ENCODE data around the gene TCERG1. TPM values are rescaled to one million over a fixed set of nuclear protein-coding genes. Genes with fewer than 3 reads are reported as not detected.
"Not testable (repeated sequence)": the region's sequence is repeated elsewhere in the genome, so short reads cannot be mapped to it uniquely, and the experiment has no call there.

The TCERG1 gene
- total RNA-seq, 2 donors from 2014 or later, result 84.5 to 94.1 TPM

- ATAC-seq (replicated peaks in 1 of 2) (no peak), DNase-seq (no peak)
- Mint-ChIP-seq H3K4me1 (ENCODE audit: low read depth) (peaks cover 2% of the 10 kb centered on the region), H3K4me3 (no peak overlapping the region), H3K9me3 (no peaks in the 10 kb centered on the region), H3K36me3 (ENCODE audit: insufficient read depth in 2 of 2) (no peaks in the 10 kb centered on the region), H3K27ac (no peak overlapping the region), H3K27me3 (ENCODE audit: low read depth) (no peaks in the 10 kb centered on the region)
Observed at GRCh38 chr5:146538432-146538831, 91.3 kb downstream of the TCERG1 start.

DNA sequence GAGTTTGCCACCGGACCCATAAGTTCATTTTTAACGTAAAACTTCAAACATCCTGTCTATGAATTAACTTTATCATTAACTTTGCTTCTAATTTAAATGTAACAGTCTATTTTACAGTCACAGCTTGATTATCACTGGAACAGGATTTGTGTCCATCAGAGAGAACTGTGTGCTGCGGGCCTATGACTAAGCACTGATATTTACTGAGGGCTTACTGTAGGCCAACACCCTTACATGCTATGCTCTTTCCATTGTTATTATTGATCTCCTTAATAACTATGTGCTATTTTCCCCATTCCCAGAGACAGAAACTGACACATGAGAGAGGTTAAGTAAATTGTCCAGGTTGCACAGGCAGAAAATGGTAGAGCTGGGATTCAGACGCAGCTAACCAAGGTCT is 92.8 kb downstream of the TCERG1 start:
- DNase-seq, result no peak
- H3K36me3 Mint-ChIP-seq (ENCODE audit: insufficient read depth in 2 of 2), result no peaks in the 10 kb centered on the region

DNA sequence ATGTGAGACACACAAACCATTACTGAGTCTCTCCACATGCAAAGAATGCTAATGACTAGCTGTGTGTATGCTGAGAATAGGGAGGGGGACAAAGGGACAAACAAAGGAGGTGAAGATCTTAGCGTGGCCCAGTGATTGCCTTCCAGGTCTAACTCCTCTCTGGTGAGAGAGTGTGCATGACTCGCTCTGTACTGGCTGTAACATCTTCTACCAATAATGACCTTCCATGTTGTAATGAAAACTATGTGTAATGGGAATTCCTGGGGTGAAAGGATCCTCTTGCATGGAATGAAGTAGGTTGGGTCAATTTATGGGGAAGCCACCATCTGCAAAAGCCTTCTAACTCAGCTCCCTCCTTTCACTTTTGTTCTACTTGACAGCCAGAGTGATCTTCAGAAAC is 93.3 kb downstream of the TCERG1 start:
- Mint-ChIP-seq H3K4me3 (no peak overlapping the region), H3K4me1 (ENCODE audit: low read depth) (no peaks in the 10 kb centered on the region), H3K27ac (no peak overlapping the region), H3K9me3 (no peaks in the 10 kb centered on the region), H3K36me3 (ENCODE audit: insufficient read depth in 2 of 2) (no peaks in the 10 kb centered on the region), H3K27me3 (ENCODE audit: low read depth) (no peaks in the 10 kb centered on the region)
- DNase-seq (no peak), ATAC-seq (replicated peaks in 1 of 2) (no peak)

More for the DNA sequence above, 92.8 kb downstream of the TCERG1 start:
- ATAC-seq (replicated peaks in 1 of 2), result no peak
- Mint-ChIP-seq H3K4me3 (no peak overlapping the region), H3K27ac (no peak overlapping the region), H3K4me1 (ENCODE audit: low read depth) (no peaks in the 10 kb centered on the region), H3K9me3 (no peaks in the 10 kb centered on the region), H3K27me3 (ENCODE audit: low read depth) (no peaks in the 10 kb centered on the region)

GRCh38 chr5:146541958-146542849 is 95.1 kb downstream of the TCERG1 start:
- no peak overlapping the region for H3K4me3 Mint-ChIP-seq
- DNase-seq (peak; percentile 70 to 74), ATAC-seq (replicated peaks in 1 of 2) (peak; percentile 80 to 82)
- no peak overlapping the region for H3K27ac Mint-ChIP-seq
- no peaks in the 10 kb centered on the region for H3K9me3 Mint-ChIP-seq
- H3K36me3 Mint-ChIP-seq (ENCODE audit: insufficient read depth in 2 of 2), result no peaks in the 10 kb centered on the region
- no peaks in the 10 kb centered on the region for H3K27me3 Mint-ChIP-seq (ENCODE audit: low read depth)
- no peaks in the 10 kb centered on the region for H3K4me1 Mint-ChIP-seq (ENCODE audit: low read depth)

DNA sequence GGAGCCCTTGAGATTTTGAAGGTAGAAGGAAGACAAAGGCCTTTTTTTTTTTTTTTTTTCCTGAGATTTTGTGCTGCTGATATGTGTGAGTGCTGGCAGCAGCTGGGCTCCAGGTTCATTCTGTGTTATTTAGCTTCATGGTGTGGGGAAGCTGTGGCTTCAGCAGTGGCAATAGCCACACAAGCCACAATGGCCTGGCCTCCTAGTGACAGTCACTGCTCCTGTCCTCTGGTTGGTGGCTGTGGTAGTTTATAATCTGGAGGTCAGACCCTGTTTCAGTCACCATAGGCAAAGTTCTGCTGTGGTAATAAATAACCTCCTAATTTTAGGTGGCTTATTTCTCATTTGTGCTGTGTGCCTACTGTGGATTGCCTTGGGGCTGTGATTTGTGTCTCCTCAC is 97.1 kb downstream of the TCERG1 start:
- H3K9me3 Mint-ChIP-seq, result no peaks in the 10 kb centered on the region

DNA sequence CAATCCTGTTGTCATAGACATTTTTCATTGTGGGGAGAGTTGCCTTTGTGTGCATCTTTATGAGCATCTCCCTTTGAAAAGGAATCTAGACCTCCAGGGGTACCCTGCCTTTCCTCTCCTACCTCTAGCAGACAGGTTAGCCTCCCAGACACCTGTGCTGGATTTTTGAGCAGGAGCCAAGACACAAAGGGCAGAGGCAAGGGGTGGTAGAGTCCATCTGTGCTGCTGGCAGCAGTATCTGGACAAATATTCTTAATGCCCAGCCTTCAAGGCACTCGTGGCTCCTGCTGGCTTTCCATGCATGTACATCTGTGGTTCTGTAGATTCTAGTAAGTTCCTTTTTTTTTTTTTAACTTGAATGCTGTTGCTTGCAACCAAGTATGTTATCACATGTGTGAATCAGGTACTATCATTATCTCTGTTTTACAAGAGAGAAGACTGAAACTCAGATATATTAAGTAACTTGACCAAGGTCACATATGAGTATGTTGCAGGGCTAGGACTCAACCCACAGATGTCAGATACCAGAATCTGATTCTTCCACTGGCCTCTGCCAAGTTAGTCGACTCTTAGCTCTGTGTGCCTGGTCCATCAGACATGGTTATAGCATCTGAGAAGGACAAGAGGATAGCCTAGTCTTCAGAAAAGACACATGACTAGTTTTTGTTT is 101.8 kb downstream of the TCERG1 start:
- H3K27me3 Mint-ChIP-seq (ENCODE audit: low read depth), result peaks cover 20% of the 10 kb centered on the region
- H3K4me1 Mint-ChIP-seq (ENCODE audit: low read depth), result no peaks in the 10 kb centered on the region
- ATAC-seq (replicated peaks in 1 of 2) (no peak), DNase-seq (no peak)
- H3K4me3 Mint-ChIP-seq, result no peak overlapping the region
- H3K27ac Mint-ChIP-seq, result no peak overlapping the region
- no peaks in the 10 kb centered on the region for H3K9me3 Mint-ChIP-seq
- no peaks in the 10 kb centered on the region for H3K36me3 Mint-ChIP-seq (ENCODE audit: insufficient read depth in 2 of 2)

More for the DNA sequence above, 97.1 kb downstream of the TCERG1 start:
- Mint-ChIP-seq H3K4me3 (no peak overlapping the region), H3K36me3 (ENCODE audit: insufficient read depth in 2 of 2) (no peaks in the 10 kb centered on the region), H3K27ac (no peak overlapping the region), H3K4me1 (ENCODE audit: low read depth) (no peaks in the 10 kb centered on the region), H3K27me3 (ENCODE audit: low read depth) (peaks cover 5% of the 10 kb centered on the region)
- no peak for ATAC-seq (replicated peaks in 1 of 2)
- DNase-seq, result no peak

DNA sequence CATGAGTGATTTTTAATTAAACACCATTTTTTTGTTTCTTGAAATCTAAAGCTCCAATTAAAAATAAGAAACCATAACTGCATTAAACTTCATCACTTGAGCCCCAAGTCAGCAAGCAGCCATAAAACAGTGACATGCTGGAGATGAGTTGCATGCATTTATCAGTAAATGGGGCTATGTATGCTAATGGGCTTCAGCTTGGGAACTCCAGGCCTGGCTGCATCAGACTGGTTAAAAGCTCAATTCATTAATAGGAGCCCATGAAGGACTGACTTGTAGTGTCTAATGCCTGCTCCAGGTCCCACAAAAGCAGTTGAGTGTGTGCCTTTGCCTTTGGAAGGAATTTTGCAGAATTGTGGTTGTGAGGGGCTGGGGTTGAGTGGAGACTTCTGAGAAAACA is 102.5 kb downstream of the TCERG1 start:
- no peak overlapping the region for H3K27ac Mint-ChIP-seq

GRCh38 chr5:146553446-146553845 is 106.3 kb downstream of the TCERG1 start:
- Mint-ChIP-seq H3K4me1 (ENCODE audit: low read depth) (no peaks in the 10 kb centered on the region), H3K4me3 (no peak overlapping the region), H3K36me3 (ENCODE audit: insufficient read depth in 2 of 2) (no peaks in the 10 kb centered on the region), H3K27ac (no peak overlapping the region), H3K9me3 (no peaks in the 10 kb centered on the region), H3K27me3 (ENCODE audit: low read depth) (peaks cover 30% of the 10 kb centered on the region)
- ATAC-seq (replicated peaks in 1 of 2) (no peak), DNase-seq (no peak)

More for the DNA sequence above, 102.5 kb downstream of the TCERG1 start:
- Mint-ChIP-seq H3K4me1 (ENCODE audit: low read depth) (no peaks in the 10 kb centered on the region), H3K36me3 (ENCODE audit: insufficient read depth in 2 of 2) (no peaks in the 10 kb centered on the region), H3K27me3 (ENCODE audit: low read depth) (peaks cover 20% of the 10 kb centered on the region), H3K9me3 (no peaks in the 10 kb centered on the region), H3K4me3 (no peak overlapping the region)
- ATAC-seq (replicated peaks in 1 of 2) (no peak), DNase-seq (no peak)

- H3K27ac Mint-ChIP-seq; ATAC-seq (replicated peaks in 1 of 2); H3K9me3 Mint-ChIP-seq; H3K4me1 Mint-ChIP-seq (ENCODE audit: low read depth); H3K4me3 Mint-ChIP-seq; H3K36me3 Mint-ChIP-seq (ENCODE audit: insufficient read depth in 2 of 2); DNase-seq: not testable (repeated sequence)
- peaks cover 20% of the 10 kb centered on the region for H3K27me3 Mint-ChIP-seq (ENCODE audit: low read depth)
Observed at GRCh38 chr5:146556884-146557283, 109.8 kb downstream of the TCERG1 start.

DNA sequence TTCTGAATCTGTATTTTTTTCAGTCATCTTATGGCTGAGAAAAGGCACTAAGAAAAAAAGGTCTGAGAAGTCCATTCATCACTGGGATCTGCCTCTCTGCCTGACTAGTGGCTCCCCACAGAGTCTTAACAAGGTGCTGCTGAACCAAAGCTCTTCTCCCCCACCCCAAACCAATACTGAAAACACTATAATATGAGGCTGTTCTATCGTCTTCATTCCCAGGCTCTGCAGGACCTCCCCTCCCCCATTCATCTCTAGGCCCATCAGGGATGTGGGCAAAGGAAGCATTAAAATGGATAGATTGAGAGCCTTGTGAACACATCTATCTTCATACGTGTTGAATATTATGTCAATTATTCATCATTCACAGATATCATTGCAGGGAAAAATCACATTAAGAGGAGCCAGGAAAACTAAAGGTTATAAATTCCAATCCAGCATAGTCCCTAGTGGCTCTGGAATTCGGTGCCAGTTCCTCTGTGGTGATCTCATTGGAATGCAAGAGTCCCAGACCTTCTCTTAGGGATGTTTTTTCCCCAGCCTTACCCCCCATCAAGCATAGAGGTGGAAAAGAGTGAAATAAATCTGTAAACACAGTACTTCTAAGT is 113.2 kb downstream of the TCERG1 start:
- Mint-ChIP-seq H3K4me1 (ENCODE audit: low read depth) (no peaks in the 10 kb centered on the region), H3K27ac (no peak overlapping the region), H3K36me3 (ENCODE audit: insufficient read depth in 2 of 2) (no peaks in the 10 kb centered on the region), H3K9me3 (no peaks in the 10 kb centered on the region), H3K4me3 (no peak overlapping the region), H3K27me3 (ENCODE audit: low read depth) (peaks cover 20% of the 10 kb centered on the region)
- DNase-seq, result no peak
- ATAC-seq (replicated peaks in 1 of 2), result no peak

Other genes with a start within 250 kb of the TCERG1 start
- 10 to 100 TPM; 24.3 to 24.7 TPM for gene RBM27, start 243.7 kb upstream of the TCERG1 start, total RNA-seq
- gene POU4F3, start 108.5 kb upstream of the TCERG1 start, total RNA-seq, result not detected
- not detected for gene GPR151, start 68.9 kb downstream of the TCERG1 start, total RNA-seq